ENCODE measurements around the gene KLHL17.

The KLHL17 gene

DNA sequence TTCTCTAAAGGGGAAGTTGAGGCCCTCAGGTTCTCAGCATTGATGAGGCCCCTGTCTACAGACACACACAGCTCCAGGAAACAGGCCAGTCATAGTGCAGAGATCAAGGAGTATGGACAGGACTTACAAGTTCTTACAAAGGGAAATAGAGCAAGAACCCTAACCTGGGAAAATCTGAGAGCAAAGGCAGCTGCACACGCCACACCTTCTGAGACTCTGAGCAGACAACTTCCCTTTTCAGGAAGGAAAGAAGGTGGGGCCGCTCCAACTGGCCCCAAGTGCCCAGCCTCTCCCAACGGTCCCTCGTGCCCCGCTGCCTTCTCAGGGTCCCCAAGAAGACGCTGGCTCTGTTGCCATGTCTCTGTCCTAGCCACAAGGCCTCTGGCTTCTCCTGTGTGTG, 4.9 kb upstream of the KLHL17 start:
- H3K4me3 ChIP-seq (ENCODE audit: low read length) = no peak overlapping the region
- DNase-seq (ENCODE audit: low read depth) = no peak
- TF ChIP-seq, protein P1, sequence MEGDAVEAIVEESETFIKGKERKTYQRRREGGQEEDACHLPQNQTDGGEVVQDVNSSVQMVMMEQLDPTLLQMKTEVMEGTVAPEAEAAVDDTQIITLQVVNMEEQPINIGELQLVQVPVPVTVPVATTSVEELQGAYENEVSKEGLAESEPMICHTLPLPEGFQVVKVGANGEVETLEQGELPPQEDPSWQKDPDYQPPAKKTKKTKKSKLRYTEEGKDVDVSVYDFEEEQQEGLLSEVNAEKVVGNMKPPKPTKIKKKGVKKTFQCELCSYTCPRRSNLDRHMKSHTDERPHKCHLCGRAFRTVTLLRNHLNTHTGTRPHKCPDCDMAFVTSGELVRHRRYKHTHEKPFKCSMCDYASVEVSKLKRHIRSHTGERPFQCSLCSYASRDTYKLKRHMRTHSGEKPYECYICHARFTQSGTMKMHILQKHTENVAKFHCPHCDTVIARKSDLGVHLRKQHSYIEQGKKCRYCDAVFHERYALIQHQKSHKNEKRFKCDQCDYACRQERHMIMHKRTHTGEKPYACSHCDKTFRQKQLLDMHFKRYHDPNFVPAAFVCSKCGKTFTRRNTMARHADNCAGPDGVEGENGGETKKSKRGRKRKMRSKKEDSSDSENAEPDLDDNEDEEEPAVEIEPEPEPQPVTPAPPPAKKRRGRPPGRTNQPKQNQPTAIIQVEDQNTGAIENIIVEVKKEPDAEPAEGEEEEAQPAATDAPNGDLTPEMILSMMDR (IDR thresholded peaks at IDR 0.05; ENCODE audit: insufficient read depth, low read depth, low read length, missing control alignments) = no peak

DNA sequence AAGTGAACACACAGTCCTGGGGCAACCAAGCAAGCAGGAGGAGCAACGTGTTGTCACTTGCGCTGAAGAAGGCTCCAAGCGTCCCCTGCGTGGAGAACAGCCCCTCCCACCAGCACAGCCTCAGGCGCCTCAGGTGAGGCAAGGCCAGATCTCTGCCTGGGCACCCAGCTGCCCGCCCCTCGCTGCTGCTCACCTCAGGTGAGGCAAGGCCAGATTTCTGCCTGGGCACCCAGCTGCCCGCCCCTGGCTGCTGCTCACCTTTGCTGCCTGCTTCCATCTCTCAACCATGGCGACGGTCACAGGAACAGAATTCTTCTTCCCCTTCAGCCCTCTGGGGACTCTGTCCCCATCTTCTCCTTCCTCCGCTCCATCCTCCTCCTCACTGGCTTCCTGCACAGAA, 3.7 kb upstream of the KLHL17 start:
- H3K4me3 ChIP-seq (ENCODE audit: low read length) = no peak overlapping the region
- TF ChIP-seq, protein P1 (IDR thresholded peaks at IDR 0.05; ENCODE audit: insufficient read depth, low read depth, low read length, missing control alignments) = no peak
- DNase-seq (ENCODE audit: low read depth) = no peak

DNA sequence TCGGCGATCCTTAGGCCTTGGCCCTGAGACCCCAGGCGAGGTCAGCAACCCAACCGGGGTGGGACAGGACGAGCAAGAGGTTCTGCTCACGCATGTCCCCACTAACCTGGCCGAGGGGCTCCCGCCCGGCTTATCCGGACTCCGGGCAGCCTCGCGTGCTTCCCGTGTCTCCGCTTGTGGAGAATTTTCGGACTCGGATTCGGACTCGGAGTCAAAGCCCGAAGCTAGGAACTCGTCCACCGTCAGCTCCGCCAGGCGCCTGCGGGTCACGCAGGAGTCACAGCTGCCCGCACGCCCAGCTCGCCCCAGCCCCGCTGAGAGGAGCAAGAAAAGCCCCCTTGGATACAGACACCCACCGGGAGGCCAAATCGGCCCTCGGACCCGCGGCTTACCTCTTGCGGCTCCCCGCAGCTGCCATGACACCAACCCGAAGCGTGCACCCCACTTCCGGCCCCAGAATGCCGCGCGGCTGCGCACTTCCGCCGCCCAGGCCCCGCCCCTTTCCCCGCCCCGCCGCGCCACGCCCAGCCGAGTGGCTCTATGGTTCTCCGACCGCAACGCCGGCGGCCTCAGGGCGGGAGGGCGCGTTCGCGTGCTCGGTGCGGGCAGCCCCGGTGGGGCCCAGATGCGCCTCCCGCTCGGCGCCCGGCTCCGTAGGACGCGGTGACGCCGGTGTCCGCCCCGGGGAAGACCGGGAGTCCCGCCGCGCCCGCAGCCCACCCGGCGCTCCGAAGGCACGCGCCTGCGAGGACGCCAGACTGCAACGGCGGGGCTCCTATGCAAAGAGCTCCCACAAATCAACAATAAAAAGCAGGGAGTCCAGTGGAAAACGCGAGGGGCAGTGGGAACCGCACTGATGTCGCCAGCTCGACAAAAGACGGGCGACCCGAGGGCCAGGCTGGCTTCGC, 1.3 kb upstream of the KLHL17 start, which contains the start of gene NOC2L:
TSS of gene NOC2L (minus strand) at position 434 of the 908 bp plus-strand sequence. CDS start at position 418, 16 bp downstream.
- TF ChIP-seq, protein P1 (IDR thresholded peaks at IDR 0.05; ENCODE audit: insufficient read depth, low read depth, low read length, missing control alignments) = no peak
- peak; percentile 92 for DNase-seq (ENCODE audit: low read depth)
- H3K4me3 ChIP-seq (ENCODE audit: low read length) = peak within 1 kb of the TSS; percentile 99

DNA sequence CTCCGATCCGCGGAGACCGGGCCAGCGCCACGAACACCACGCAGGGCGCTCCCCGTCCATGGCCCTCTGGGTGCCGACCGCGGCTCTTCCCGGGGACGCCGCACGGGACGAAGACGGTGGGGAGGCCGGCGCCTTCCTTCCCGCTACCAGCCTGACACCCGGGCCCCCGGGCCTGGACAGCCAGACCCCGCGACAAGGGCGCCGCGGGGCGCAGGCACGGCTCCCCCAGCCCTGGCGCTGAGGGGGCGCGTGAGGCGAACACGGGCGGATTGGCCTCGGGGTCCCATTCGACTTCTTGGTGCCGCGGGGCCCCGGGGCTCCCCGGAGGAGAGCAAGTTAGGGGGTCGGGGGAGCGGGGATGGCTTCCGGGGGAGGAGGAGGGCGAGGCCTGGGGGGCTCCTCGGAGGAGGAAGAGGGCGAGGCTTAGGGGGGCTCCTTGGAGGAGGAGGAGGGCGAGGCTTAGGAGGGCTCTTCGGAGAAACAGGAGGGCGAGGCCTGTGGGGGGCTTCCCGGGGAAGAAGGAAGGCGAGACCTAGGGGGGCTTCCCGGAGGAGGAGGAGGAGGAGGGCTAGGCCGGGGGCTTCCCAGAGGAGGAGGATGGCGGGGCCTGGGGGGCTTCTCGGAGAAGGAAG, 537 bp upstream of the KLHL17 start:
- no peak for DNase-seq (ENCODE audit: low read depth)
- peak overlapping the region; percentile 46 for H3K4me3 ChIP-seq (ENCODE audit: low read length)
- TF ChIP-seq, protein P1 (IDR thresholded peaks at IDR 0.05; ENCODE audit: insufficient read depth, low read depth, low read length, missing control alignments) = no peak

DNA sequence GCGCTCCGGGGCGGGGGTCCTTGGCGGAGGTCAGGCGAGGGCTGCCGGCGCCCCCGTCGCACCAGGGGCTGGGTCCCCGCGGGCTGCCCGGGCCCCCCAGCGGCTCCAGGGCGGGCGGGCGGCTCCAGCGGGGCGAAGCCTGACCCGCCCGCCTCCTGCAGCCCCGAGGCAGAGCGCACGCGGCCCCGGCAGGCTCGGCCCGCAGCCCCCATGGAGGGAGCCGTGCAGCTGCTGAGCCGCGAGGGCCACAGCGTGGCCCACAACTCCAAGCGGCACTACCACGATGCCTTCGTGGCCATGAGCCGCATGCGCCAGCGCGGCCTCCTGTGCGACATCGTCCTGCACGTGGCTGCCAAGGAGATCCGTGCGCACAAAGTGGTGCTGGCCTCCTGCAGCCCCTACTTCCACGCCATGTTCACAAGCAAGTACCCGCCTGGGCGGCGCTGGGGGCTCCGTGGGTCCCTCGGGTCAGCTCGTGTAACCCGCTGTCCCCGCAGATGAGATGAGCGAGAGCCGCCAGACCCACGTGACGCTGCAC, 817 bp downstream of the KLHL17 start:
- DNase-seq (ENCODE audit: low read depth) = no peak
- H3K4me3 ChIP-seq (ENCODE audit: low read length) = peak overlapping the region; percentile 46

DNA sequence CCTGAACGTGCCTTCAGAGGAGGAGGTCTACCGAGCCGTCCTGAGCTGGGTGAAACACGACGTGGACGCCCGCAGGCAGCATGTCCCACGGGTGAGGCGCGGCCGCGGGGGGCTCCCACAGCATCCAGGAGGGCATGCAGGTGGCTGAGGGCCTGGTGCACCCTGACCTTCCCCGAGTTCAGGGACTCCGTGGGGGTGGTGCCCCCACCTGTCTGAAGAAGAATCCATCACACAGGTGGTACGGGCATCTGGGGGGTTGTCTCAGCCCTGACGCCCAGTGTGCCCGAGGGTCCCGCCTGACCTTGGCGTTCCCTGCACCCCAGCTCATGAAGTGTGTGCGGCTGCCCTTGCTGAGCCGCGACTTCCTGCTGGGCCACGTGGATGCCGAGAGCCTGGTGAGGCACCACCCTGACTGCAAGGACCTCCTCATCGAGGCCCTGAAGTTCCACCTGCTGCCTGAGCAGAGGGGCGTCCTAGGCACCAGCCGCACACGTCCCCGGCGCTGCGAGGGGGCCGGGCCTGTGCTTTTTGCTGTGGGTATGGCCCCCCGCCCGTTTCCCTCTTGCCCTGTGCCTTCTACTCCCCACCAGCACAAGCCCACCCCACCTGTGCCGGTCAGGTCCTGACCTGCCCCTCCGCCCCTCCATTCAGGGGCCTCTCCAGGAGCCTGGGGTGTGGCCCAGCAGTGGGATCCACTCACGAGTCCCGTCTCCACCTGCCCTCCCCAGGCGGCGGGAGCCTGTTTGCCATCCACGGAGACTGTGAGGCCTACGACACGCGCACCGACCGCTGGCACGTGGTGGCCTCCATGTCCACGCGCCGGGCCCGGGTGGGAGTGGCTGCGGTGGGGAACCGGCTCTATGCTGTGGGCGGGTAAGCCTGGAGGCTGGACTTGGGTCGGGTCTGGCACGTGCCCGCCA, 2.3 kb downstream of the KLHL17 start:
- DNase-seq (ENCODE audit: low read depth) = no peak
- TF ChIP-seq, protein P1 (IDR thresholded peaks at IDR 0.05; ENCODE audit: insufficient read depth, low read depth, low read length, missing control alignments) = no peak
- H3K4me3 ChIP-seq (ENCODE audit: low read length) = no peak overlapping the region

More for the DNA sequence above, 817 bp downstream of the KLHL17 start:
- TF ChIP-seq, protein P1 (IDR thresholded peaks at IDR 0.05; ENCODE audit: insufficient read depth, low read depth, low read length, missing control alignments) = no peak
